Chondrocyte (in vitro differentiated cells): ENCODE results near the gene SNRNP25. TPM values are rescaled to one million over a fixed set of nuclear protein-coding genes. Genes with fewer than 3 reads are reported as not detected.
A peak's percentile ranks its signal among the peaks of the same experiment; 100 is the strongest.

Experiments used
- DNase-seq: peaks from one replicate; pipeline ENCODE4 v3.0.0; 2021; ENCODE audit warnings: mixed read lengths, low spot score
- H3K27ac Mint-ChIP-seq: one replicate; pipeline ENCODE4 v1.8.0; 2021; ENCODE audit warnings: mild to moderate bottlenecking, moderate library complexity, mixed read lengths; ENCODE audit not compliant: unreplicated experiment
- H3K27me3 Mint-ChIP-seq: 2 replicates; pipeline ENCODE4 v1.8.0; 2021; ENCODE audit warnings: low read depth, mixed read lengths
- H3K36me3 Mint-ChIP-seq: 2 replicates; pipeline ENCODE4 v1.8.0; 2021; ENCODE audit warnings: low read depth, mixed read lengths
- H3K4me1 Mint-ChIP-seq: 2 replicates; pipeline ENCODE4 v1.8.0; 2021; ENCODE audit warnings: low read depth, mild to moderate bottlenecking, mixed read lengths
- H3K4me3 Mint-ChIP-seq: one replicate; pipeline ENCODE4 v1.8.0; 2021; ENCODE audit warnings: mild to moderate bottlenecking, moderate library complexity, mixed read lengths; ENCODE audit not compliant: unreplicated experiment
- H3K9me3 Mint-ChIP-seq: 2 replicates; pipeline ENCODE4 v1.8.0; 2021; ENCODE audit warnings: low read depth, mixed read lengths
- total RNA-seq: library from RNA; stranded (reverse); gene quantifications from 3 replicates; pipeline ENCODE4 v1.2.1, GENCODE V29; 2021
- TF ChIP-seq, protein P1 (sequence below): fragments of 200-600 bp; sonication (generic); IDR thresholded peaks from 2 replicates; pipeline ENCODE4 v1.5.0; 2021; ENCODE audit warnings: antibody characterized with exemption, mild to moderate bottlenecking, moderate library complexity

The SNRNP25 gene
- total RNA-seq, 1 donor from 2014 or later: 28.0 TPM

DNA sequence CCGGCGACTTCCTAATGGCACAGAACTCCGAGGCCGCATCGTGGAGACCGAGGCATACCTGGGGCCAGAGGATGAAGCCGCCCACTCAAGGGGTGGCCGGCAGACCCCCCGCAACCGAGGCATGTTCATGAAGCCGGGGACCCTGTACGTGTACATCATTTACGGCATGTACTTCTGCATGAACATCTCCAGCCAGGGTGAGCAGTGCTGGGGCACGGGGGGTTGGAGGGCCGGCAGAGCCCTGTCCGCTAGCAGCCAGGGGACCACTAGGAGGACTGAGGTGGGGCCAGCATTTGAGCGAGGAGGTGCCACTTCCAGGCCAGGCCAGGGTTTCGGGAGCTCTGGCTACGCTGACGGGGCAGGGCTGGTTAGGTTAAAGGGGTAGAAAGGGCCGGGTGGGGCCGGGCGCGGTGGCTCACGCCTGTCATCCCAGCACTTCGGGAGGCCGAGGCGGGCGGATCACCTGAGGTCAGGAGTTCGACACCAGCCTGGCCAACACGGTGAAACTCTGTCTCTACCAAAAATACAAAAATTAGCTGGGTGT, 29.5 kb downstream of the SNRNP25 start:
- peaks cover 10% of the 10 kb centered on the region for H3K36me3 Mint-ChIP-seq
- TF ChIP-seq, protein P1, sequence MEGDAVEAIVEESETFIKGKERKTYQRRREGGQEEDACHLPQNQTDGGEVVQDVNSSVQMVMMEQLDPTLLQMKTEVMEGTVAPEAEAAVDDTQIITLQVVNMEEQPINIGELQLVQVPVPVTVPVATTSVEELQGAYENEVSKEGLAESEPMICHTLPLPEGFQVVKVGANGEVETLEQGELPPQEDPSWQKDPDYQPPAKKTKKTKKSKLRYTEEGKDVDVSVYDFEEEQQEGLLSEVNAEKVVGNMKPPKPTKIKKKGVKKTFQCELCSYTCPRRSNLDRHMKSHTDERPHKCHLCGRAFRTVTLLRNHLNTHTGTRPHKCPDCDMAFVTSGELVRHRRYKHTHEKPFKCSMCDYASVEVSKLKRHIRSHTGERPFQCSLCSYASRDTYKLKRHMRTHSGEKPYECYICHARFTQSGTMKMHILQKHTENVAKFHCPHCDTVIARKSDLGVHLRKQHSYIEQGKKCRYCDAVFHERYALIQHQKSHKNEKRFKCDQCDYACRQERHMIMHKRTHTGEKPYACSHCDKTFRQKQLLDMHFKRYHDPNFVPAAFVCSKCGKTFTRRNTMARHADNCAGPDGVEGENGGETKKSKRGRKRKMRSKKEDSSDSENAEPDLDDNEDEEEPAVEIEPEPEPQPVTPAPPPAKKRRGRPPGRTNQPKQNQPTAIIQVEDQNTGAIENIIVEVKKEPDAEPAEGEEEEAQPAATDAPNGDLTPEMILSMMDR: no peak
- H3K9me3 Mint-ChIP-seq: no peaks in the 10 kb centered on the region
- peaks cover 48% of the 10 kb centered on the region for H3K4me1 Mint-ChIP-seq
- H3K27ac Mint-ChIP-seq: peak overlapping the region; percentile 98
- H3K4me3 Mint-ChIP-seq: no peak overlapping the region
- DNase-seq: no peak
- no peaks in the 10 kb centered on the region for H3K27me3 Mint-ChIP-seq

GRCh38 chr16:83781-84615, 30.4 kb downstream of the SNRNP25 start:
- Mint-ChIP-seq H3K4me1 (peaks cover 43% of the 10 kb centered on the region), H3K27ac (peak overlapping the region; percentile 98), H3K36me3 (peaks cover 10% of the 10 kb centered on the region), H3K9me3 (no peaks in the 10 kb centered on the region), H3K27me3 (no peaks in the 10 kb centered on the region), H3K4me3 (peak overlapping the region; percentile 43)
- TF ChIP-seq, protein P1: no peak
- DNase-seq: no peak

- peaks cover 9% of the 10 kb centered on the region for H3K36me3 Mint-ChIP-seq
- H3K27me3 Mint-ChIP-seq: no peaks in the 10 kb centered on the region
- no peaks in the 10 kb centered on the region for H3K9me3 Mint-ChIP-seq
- DNase-seq: peak; percentile 90
- peak overlapping the region; percentile 98 for H3K27ac Mint-ChIP-seq
- TF ChIP-seq, protein P1: no peak
- H3K4me3 Mint-ChIP-seq: peak overlapping the region; percentile 25
- peaks cover 34% of the 10 kb centered on the region for H3K4me1 Mint-ChIP-seq
Measured at GRCh38 chr16:84718-85406, 31.2 kb downstream of the SNRNP25 start.

DNA sequence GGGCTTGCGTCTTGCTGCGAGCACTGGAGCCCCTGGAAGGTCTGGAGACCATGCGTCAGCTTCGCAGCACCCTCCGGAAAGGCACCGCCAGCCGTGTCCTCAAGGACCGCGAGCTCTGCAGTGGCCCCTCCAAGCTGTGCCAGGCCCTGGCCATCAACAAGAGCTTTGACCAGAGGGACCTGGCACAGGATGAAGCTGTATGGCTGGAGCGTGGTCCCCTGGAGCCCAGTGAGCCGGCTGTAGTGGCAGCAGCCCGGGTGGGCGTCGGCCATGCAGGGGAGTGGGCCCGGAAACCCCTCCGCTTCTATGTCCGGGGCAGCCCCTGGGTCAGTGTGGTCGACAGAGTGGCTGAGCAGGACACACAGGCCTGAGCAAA, 31.8 kb downstream of the SNRNP25 start:
- no peaks in the 10 kb centered on the region for H3K9me3 Mint-ChIP-seq
- no peak overlapping the region for H3K4me3 Mint-ChIP-seq
- peaks cover 31% of the 10 kb centered on the region for H3K4me1 Mint-ChIP-seq
- DNase-seq: no peak
- peaks cover 9% of the 10 kb centered on the region for H3K36me3 Mint-ChIP-seq
- peak overlapping the region; percentile 98 for H3K27ac Mint-ChIP-seq
- TF ChIP-seq, protein P1: no peak
- H3K27me3 Mint-ChIP-seq: no peaks in the 10 kb centered on the region

- DNase-seq: no peak
- no peaks in the 10 kb centered on the region for H3K9me3 Mint-ChIP-seq
- no peak overlapping the region for H3K4me3 Mint-ChIP-seq
- no peaks in the 10 kb centered on the region for H3K27me3 Mint-ChIP-seq
- H3K36me3 Mint-ChIP-seq: peaks cover 11% of the 10 kb centered on the region
- H3K4me1 Mint-ChIP-seq: peaks cover 31% of the 10 kb centered on the region
- TF ChIP-seq, protein P1: no peak
- peak overlapping the region; percentile 59 for H3K27ac Mint-ChIP-seq
Measured at GRCh38 chr16:85865-86264, 32.2 kb downstream of the SNRNP25 start.
